Measurements from ENCODE around the gene PIR. TPM values are rescaled to one million over a fixed set of nuclear protein-coding genes. Genes with fewer than 3 reads are reported as not detected.

PIR gene
- total RNA-seq, 4 donors from 2014 or later: 4.4 to 24.4 (median 14.7) TPM

- 66% methylated on average over 18 of the region's 18 CpGs for WGBS
- Histone ChIP-seq H3K36me3 (no peaks in the 10 kb centered on the region), H3K4me3 (no peak within 1 kb of the TSS), H3K9me3 (no peaks in the 10 kb centered on the region), H3K4me1 (no peaks in the 10 kb centered on the region), H3K27ac (no peak within 1 kb of the TSS), H3K27me3 (no peaks in the 10 kb centered on the region)
- TF ChIP-seq POLR2AphosphoS5 (IDR thresholded peaks at IDR 0.05): no peak
- TF ChIP-seq EP300 (IDR thresholded peaks at IDR 0.05): no peak
- no peak for TF ChIP-seq POLR2A (IDR thresholded peaks at IDR 0.05)
- TF ChIP-seq CTCF (IDR thresholded peaks at IDR 0.05): no peak
- DNase-seq (ENCODE audit: low spot score in 2 of 2): no peak
These were observed 7.4 kb upstream of the PIR start, which contains the start of gene BMX for GRCh38 chrX:15500497-15500966. TSS of gene BMX (plus strand) at chrX:15500807. CDS start at chrX:15508354, 7,547 bp downstream.

GRCh38 chrX:15499976-15500375, 6.8 kb upstream of the PIR start:
- Histone ChIP-seq H3K36me3 (no peaks in the 10 kb centered on the region), H3K9me3 (no peaks in the 10 kb centered on the region), H3K27me3 (no peaks in the 10 kb centered on the region), H3K27ac (no peak overlapping the region), H3K4me3 (no peak overlapping the region), H3K4me1 (no peaks in the 10 kb centered on the region)
- DNase-seq (ENCODE audit: low spot score in 2 of 2): no peak
- 70% methylated on average over 3 of the region's 3 CpGs for WGBS
- TF ChIP-seq CTCF (IDR thresholded peaks at IDR 0.05): no peak
- TF ChIP-seq EP300 (IDR thresholded peaks at IDR 0.05): no peak
- TF ChIP-seq POLR2A (IDR thresholded peaks at IDR 0.05): no peak
- no peak for TF ChIP-seq POLR2AphosphoS5 (IDR thresholded peaks at IDR 0.05)

- no peak overlapping the region for H3K27ac ChIP-seq
- no peak overlapping the region for H3K4me3 ChIP-seq
- no peaks in the 10 kb centered on the region for H3K9me3 ChIP-seq
- DNase-seq (ENCODE audit: low spot score in 2 of 2): no peak
- H3K36me3 ChIP-seq: no peaks in the 10 kb centered on the region
- peaks cover 1% of the 10 kb centered on the region for H3K4me1 ChIP-seq
- 53% methylated on average over 2 of the region's 2 CpGs for WGBS
- TF ChIP-seq EP300 (IDR thresholded peaks at IDR 0.05): no peak
- no peak for TF ChIP-seq POLR2AphosphoS5 (IDR thresholded peaks at IDR 0.05)
- TF ChIP-seq CTCF (IDR thresholded peaks at IDR 0.05): no peak
- TF ChIP-seq POLR2A (IDR thresholded peaks at IDR 0.05): no peak
- H3K27me3 ChIP-seq: no peaks in the 10 kb centered on the region
These were observed 5.6 kb upstream of the PIR start for GRCh38 chrX:15498741-15499140.

GRCh38 chrX:15497865-15498264, 4.7 kb upstream of the PIR start:
- no peak overlapping the region for H3K27ac ChIP-seq
- no peaks in the 10 kb centered on the region for H3K9me3 ChIP-seq
- peaks cover 4% of the 10 kb centered on the region for H3K4me1 ChIP-seq
- H3K4me3 ChIP-seq: no peak overlapping the region
- no peaks in the 10 kb centered on the region for H3K27me3 ChIP-seq
- TF ChIP-seq POLR2A (IDR thresholded peaks at IDR 0.05): no peak
- peak in 1 of 2 donors; percentile 14 for TF ChIP-seq CTCF (IDR thresholded peaks at IDR 0.05)
- 18% methylated on average over 4 of the region's 4 CpGs for WGBS
- no peaks in the 10 kb centered on the region for H3K36me3 ChIP-seq
- no peak for DNase-seq (ENCODE audit: low spot score in 2 of 2)

- no peaks in the 10 kb centered on the region for H3K27me3 ChIP-seq
- no peaks in the 10 kb centered on the region for H3K36me3 ChIP-seq
- DNase-seq (ENCODE audit: low spot score in 2 of 2): no peak
- H3K4me3 ChIP-seq: no peak overlapping the region
- peaks cover 9% of the 10 kb centered on the region for H3K4me1 ChIP-seq
- WGBS: 44% methylated on average over 4 of the region's 4 CpGs
- H3K9me3 ChIP-seq: no peaks in the 10 kb centered on the region
- no peak for TF ChIP-seq CTCF (IDR thresholded peaks at IDR 0.05)
- no peak for TF ChIP-seq POLR2A (IDR thresholded peaks at IDR 0.05)
- TF ChIP-seq POLR2AphosphoS5 (IDR thresholded peaks at IDR 0.05): no peak
- no peak for TF ChIP-seq EP300 (IDR thresholded peaks at IDR 0.05)
- no peak overlapping the region for H3K27ac ChIP-seq
These were observed 3.7 kb upstream of the PIR start for GRCh38 chrX:15496824-15497223.
